Lower leg skin (tissue), 4 donors: ENCODE measurements around the gene C4BPA. TPM values are rescaled to one million over a fixed set of nuclear protein-coding genes. Genes with fewer than 3 reads are reported as not detected.

Experiments used
- DNase-seq, 2 donors: peaks; one replicate each; pipeline ENCODE4 v3.0.0-alpha.2; 2019; ENCODE audit warnings: low spot score in 2 of 2
- H3K4me3 ChIP-seq: fragments of 200-600 bp; sonication (generic); 2 replicates; pipeline ENCODE4 v1.5.1; 2017; ENCODE audit warnings: mild to moderate bottlenecking, low read depth; ENCODE audit not compliant: poor library complexity, severe bottlenecking
- POLR2A ChIP-seq, 2 donors: fragments of 450-650 bp; IDR thresholded peaks; one replicate each; pipeline ENCODE4 v1.6.1; 2016 to 2017; ENCODE audit warnings: antibody characterized with exemption in 2 of 2, mild to moderate bottlenecking in 1 of 2, moderate library complexity in 1 of 2
- WGBS, 2 donors: methylation state at CpG; one replicate each; pipeline ENCODE4 v1.1.5; 2018; 5-methylcytosine and 5-hydroxymethylcytosine counted together
- intact Hi-C: fragments of 100-400 bp; cut with DNase I; formaldehyde crosslinking; loops from one replicate; pipeline ENCODE4 v1.15.0; 2023; ENCODE audit warnings: low total_unique reads
- total RNA-seq, 4 donors: library from RNA; depleted of rRNA; stranded (reverse); fragments of >200 nt; gene quantifications; one replicate each; pipeline ENCODE4 v1.1.0, GENCODE V29; 2016
- TF ChIP-seq, protein P1 (sequence below), 3 donors: fragments of 450-650 bp; IDR thresholded peaks; one replicate each; pipeline ENCODE4 v1.5.1; 2016; ENCODE audit warnings: antibody characterized with exemption in 3 of 3, mild to moderate bottlenecking in 3 of 3, moderate library complexity in 2 of 3

Gene C4BPA
- total RNA-seq, 4 donors from 2014 or later, result not detected

GRCh38 chr1:207156095-207156494 is 52.1 kb downstream of the C4BPA start:
- intact Hi-C loops, result no loop called here
- no peak overlapping the region for H3K4me3 ChIP-seq
- no peak for DNase-seq
- TF ChIP-seq, protein P1, sequence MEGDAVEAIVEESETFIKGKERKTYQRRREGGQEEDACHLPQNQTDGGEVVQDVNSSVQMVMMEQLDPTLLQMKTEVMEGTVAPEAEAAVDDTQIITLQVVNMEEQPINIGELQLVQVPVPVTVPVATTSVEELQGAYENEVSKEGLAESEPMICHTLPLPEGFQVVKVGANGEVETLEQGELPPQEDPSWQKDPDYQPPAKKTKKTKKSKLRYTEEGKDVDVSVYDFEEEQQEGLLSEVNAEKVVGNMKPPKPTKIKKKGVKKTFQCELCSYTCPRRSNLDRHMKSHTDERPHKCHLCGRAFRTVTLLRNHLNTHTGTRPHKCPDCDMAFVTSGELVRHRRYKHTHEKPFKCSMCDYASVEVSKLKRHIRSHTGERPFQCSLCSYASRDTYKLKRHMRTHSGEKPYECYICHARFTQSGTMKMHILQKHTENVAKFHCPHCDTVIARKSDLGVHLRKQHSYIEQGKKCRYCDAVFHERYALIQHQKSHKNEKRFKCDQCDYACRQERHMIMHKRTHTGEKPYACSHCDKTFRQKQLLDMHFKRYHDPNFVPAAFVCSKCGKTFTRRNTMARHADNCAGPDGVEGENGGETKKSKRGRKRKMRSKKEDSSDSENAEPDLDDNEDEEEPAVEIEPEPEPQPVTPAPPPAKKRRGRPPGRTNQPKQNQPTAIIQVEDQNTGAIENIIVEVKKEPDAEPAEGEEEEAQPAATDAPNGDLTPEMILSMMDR (IDR thresholded peaks at IDR 0.05), result no peak
- TF ChIP-seq POLR2A (IDR thresholded peaks at IDR 0.05), result no peak

GRCh38 chr1:207156826-207157225 is 52.8 kb downstream of the C4BPA start:
- WGBS, 2 donors, result 88% methylated on average over 5 of the region's 5 CpGs
- intact Hi-C loops, result no loop called here
- no peak for TF ChIP-seq POLR2A (IDR thresholded peaks at IDR 0.05)
- TF ChIP-seq, protein P1 (IDR thresholded peaks at IDR 0.05), result no peak
- no peak for DNase-seq
- H3K4me3 ChIP-seq, result no peak overlapping the region

DNA sequence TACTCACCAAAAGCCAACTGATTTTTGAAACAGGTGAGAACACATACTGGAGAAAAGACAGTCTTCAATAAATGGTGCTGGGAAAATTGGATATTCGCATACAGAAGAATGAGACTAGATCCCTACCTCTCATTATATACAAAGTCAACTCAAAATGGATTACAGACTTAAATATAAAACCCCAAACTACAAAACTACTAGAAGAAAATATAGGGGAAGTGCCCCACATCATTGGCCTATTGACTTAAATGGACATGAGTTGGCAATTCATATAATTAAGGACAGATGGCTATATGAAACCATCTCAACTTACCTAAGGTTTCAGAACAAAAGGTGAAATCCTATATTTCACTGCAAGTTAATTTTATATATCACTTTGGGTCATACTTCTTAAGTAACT is 60.1 kb downstream of the C4BPA start:
- intact Hi-C loops, result no loop called here
- WGBS, 2 donors, result 93 to 97% methylated on average over 1 of the region's 1 CpG
- no peak overlapping the region for H3K4me3 ChIP-seq
- DNase-seq, result no peak
- no peak for TF ChIP-seq POLR2A (IDR thresholded peaks at IDR 0.05)
- TF ChIP-seq, protein P1 (IDR thresholded peaks at IDR 0.05), result no peak

GRCh38 chr1:207172321-207172720 is 68.3 kb downstream of the C4BPA start:
- intact Hi-C loops, result no loop called here
- no peak overlapping the region for H3K4me3 ChIP-seq
- 57 to 71% methylated on average over 2 of the region's 2 CpGs for WGBS, 2 donors
- TF ChIP-seq POLR2A (IDR thresholded peaks at IDR 0.05), result no peak
- TF ChIP-seq, protein P1 (IDR thresholded peaks at IDR 0.05), result no peak
- no peak for DNase-seq

- H3K4me3 ChIP-seq, result no peak overlapping the region
- intact Hi-C loops, result no loop called here
- TF ChIP-seq, protein P1 (IDR thresholded peaks at IDR 0.05), result no peak
- no peak for TF ChIP-seq POLR2A (IDR thresholded peaks at IDR 0.05)
- DNase-seq, result no peak
- WGBS, 2 donors, result 85 to 93% methylated on average over 4 of the region's 4 CpGs
Observed at GRCh38 chr1:207172885-207173284, 68.9 kb downstream of the C4BPA start.

DNA sequence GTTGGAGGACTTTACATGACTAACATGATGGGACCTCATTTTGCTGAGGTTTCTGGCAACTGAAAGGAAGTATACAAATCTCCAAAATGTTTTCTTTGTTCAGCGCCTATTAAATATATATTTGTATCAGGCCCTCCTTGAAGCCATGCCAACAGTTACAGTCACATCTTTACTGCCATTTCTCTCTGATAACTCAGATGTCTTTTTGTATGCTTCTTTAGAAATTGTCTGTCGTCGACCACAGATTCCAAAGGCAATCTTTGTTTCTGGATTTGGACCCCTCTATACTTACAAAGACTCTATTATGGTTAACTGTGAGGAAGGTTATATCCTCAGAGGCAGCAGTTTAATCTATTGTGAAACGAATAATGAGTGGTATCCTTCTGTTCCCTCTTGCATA is 69.4 kb downstream of the C4BPA start:
- WGBS, 2 donors, result 84 to 92% methylated on average over 4 of the region's 4 CpGs
- TF ChIP-seq, protein P1 (IDR thresholded peaks at IDR 0.05), result no peak
- TF ChIP-seq POLR2A (IDR thresholded peaks at IDR 0.05), result no peak
- intact Hi-C loops, result no loop called here
- no peak for DNase-seq
- no peak overlapping the region for H3K4me3 ChIP-seq
